Measurements from ENCODE around the gene CST9. TPM values are rescaled to one million over a fixed set of nuclear protein-coding genes. Genes with fewer than 3 reads are reported as not detected.
"Not testable (repeated sequence)": the region's sequence is repeated elsewhere in the genome, so short reads cannot be mapped to it uniquely, and the experiment has no call there.

The CST9 gene
- total RNA-seq, 1 experiment from 2014 or later = not detected

GRCh38 chr20:23641936-23642751 is 36.4 kb upstream of the CST9 start:
- H3K4me3 ChIP-seq (ENCODE audit: insufficient read depth, low read depth, low read length) = no peak overlapping the region
- DNase-seq = no peak

GRCh38 chr20:23640671-23641667 is 35.3 kb upstream of the CST9 start:
- Histone ChIP-seq H3K4me3 (ENCODE audit: insufficient read depth, low read depth, low read length) (no peak overlapping the region), H3K36me3 (replicated peaks; ENCODE audit: control insufficient read depth, insufficient read depth, low read length) (no peaks in the 10 kb centered on the region), H3K27me3 (ENCODE audit: control insufficient read depth, insufficient read depth, low read length) (peaks cover 4% of the 10 kb centered on the region; the same call in 1 of the 2 replicates)
- no peak for DNase-seq

More at GRCh38 chr20:23641936-23642751, 36.4 kb upstream of the CST9 start:
- H3K36me3 ChIP-seq (replicated peaks; ENCODE audit: control insufficient read depth, insufficient read depth, low read length) = no peaks in the 10 kb centered on the region
- no peaks in the 10 kb centered on the region for H3K27me3 ChIP-seq (ENCODE audit: control insufficient read depth, insufficient read depth, low read length)

- no peaks in the 10 kb centered on the region for H3K36me3 ChIP-seq (replicated peaks; ENCODE audit: control insufficient read depth, insufficient read depth, low read length)
- no peak overlapping the region for H3K4me3 ChIP-seq (ENCODE audit: insufficient read depth, low read depth, low read length)
- DNase-seq = no peak
- H3K27me3 ChIP-seq (ENCODE audit: control insufficient read depth, insufficient read depth, low read length) = peaks cover 4% of the 10 kb centered on the region; the same call in 1 of the 2 replicates
Observed at GRCh38 chr20:23640018-23640601, 34.4 kb upstream of the CST9 start.

- Histone ChIP-seq H3K36me3 (replicated peaks; ENCODE audit: control insufficient read depth, insufficient read depth, low read length) (no peaks in the 10 kb centered on the region), H3K4me3 (ENCODE audit: insufficient read depth, low read depth, low read length) (no peak overlapping the region), H3K27me3 (ENCODE audit: control insufficient read depth, insufficient read depth, low read length) (peaks cover 4% of the 10 kb centered on the region; the same call in 1 of the 2 replicates)
- DNase-seq = no peak
Observed at GRCh38 chr20:23639490-23639958, 33.8 kb upstream of the CST9 start.

- H3K4me3 ChIP-seq (ENCODE audit: insufficient read depth, low read depth, low read length) = peak overlapping the region; percentile 21; the same call in 1 of the 2 replicates
- peaks cover 4% of the 10 kb centered on the region; the same call in 1 of the 2 replicates for H3K27me3 ChIP-seq (ENCODE audit: control insufficient read depth, insufficient read depth, low read length)
- DNase-seq = no peak
- no peaks in the 10 kb centered on the region for H3K36me3 ChIP-seq (replicated peaks; ENCODE audit: control insufficient read depth, insufficient read depth, low read length)
Observed at GRCh38 chr20:23638309-23638708, 32.6 kb upstream of the CST9 start.

- Histone ChIP-seq H3K36me3 (replicated peaks; ENCODE audit: control insufficient read depth, insufficient read depth, low read length) (no peaks in the 10 kb centered on the region; the same call in 1 of the 2 replicates), H3K27me3 (ENCODE audit: control insufficient read depth, insufficient read depth, low read length) (peaks cover 4% of the 10 kb centered on the region; the same call in 1 of the 2 replicates), H3K4me3 (ENCODE audit: insufficient read depth, low read depth, low read length) (peak within 1 kb of the TSS; percentile 84)
- peak; percentile 93 for DNase-seq
Observed at GRCh38 chr20:23637282-23638221, 31.8 kb upstream of the CST9 start, which contains the start of gene CST3. TSS of gene CST3 (minus strand) at chr20:23637955. CDS start at chr20:23637862, 93 bp downstream.

- peak overlapping the region; percentile 84 for H3K4me3 ChIP-seq (ENCODE audit: insufficient read depth, low read depth, low read length)
- no peaks in the 10 kb centered on the region; the same call in 1 of the 2 replicates for H3K36me3 ChIP-seq (replicated peaks; ENCODE audit: control insufficient read depth, insufficient read depth, low read length)
- DNase-seq = no peak
- peaks cover 4% of the 10 kb centered on the region; the same call in 1 of the 2 replicates for H3K27me3 ChIP-seq (ENCODE audit: control insufficient read depth, insufficient read depth, low read length)
Observed at GRCh38 chr20:23636908-23637281, 31.2 kb upstream of the CST9 start.

- peaks cover 4% of the 10 kb centered on the region; the same call in 1 of the 2 replicates for H3K27me3 ChIP-seq (ENCODE audit: control insufficient read depth, insufficient read depth, low read length)
- DNase-seq = no peak
- peak overlapping the region; percentile 84 for H3K4me3 ChIP-seq (ENCODE audit: insufficient read depth, low read depth, low read length)
- no peaks in the 10 kb centered on the region; the same call in 1 of the 2 replicates for H3K36me3 ChIP-seq (replicated peaks; ENCODE audit: control insufficient read depth, insufficient read depth, low read length)
Observed at GRCh38 chr20:23636182-23636907, 30.6 kb upstream of the CST9 start.

GRCh38 chr20:23635768-23636090 is 30.0 kb upstream of the CST9 start:
- not testable (repeated sequence) for DNase-seq; H3K4me3 ChIP-seq (ENCODE audit: insufficient read depth, low read depth, low read length); H3K36me3 ChIP-seq (replicated peaks; ENCODE audit: control insufficient read depth, insufficient read depth, low read length); H3K27me3 ChIP-seq (ENCODE audit: control insufficient read depth, insufficient read depth, low read length)

GRCh38 chr20:23634985-23635767 is 29.5 kb upstream of the CST9 start:
- DNase-seq = no peak
- Histone ChIP-seq H3K36me3 (replicated peaks; ENCODE audit: control insufficient read depth, insufficient read depth, low read length) (no peaks in the 10 kb centered on the region; the same call in 1 of the 2 replicates), H3K4me3 (ENCODE audit: insufficient read depth, low read depth, low read length) (no peak overlapping the region), H3K27me3 (ENCODE audit: control insufficient read depth, insufficient read depth, low read length) (peaks cover 4% of the 10 kb centered on the region; the same call in 1 of the 2 replicates)

- Histone ChIP-seq H3K27me3 (ENCODE audit: control insufficient read depth, insufficient read depth, low read length) (peaks cover 4% of the 10 kb centered on the region; the same call in 1 of the 2 replicates), H3K36me3 (replicated peaks; ENCODE audit: control insufficient read depth, insufficient read depth, low read length) (no peaks in the 10 kb centered on the region; the same call in 1 of the 2 replicates), H3K4me3 (ENCODE audit: insufficient read depth, low read depth, low read length) (no peak overlapping the region)
- DNase-seq = no peak
Observed at GRCh38 chr20:23634044-23634801, 28.5 kb upstream of the CST9 start.
